ENCODE data around the gene IL22. TPM values are rescaled to one million over a fixed set of nuclear protein-coding genes. Genes with fewer than 3 reads are reported as not detected.

The IL22 gene
- total and polyA plus RNA-seq, 2 of the 8 experiments (the other 6 are each of a cell fraction or from before 2014, with no cell fraction given) = not detected

- TF ChIP-seq SAP30 (IDR thresholded peaks at IDR 0.05; ENCODE audit: insufficient read depth, insufficient replicate concordance, low read length) (no peak), SP2 (IDR thresholded peaks at IDR 0.05; ENCODE audit: low read length) (no peak), PHF8 (conservative IDR thresholded peaks at IDR 0.05; ENCODE audit: low read depth, low read length) (no peak), SIX5 (IDR thresholded peaks at IDR 0.05; ENCODE audit: low read depth, low read length) (no peak), JUND (IDR thresholded peaks at IDR 0.05; ENCODE audit: low read length) (no peak), ATF3 (IDR thresholded peaks at IDR 0.05; ENCODE audit: insufficient read depth, low read depth, low read length) (no peak), CHD1 (IDR thresholded peaks at IDR 0.05; ENCODE audit: low read depth, low read length) (no peak), RXRA (IDR thresholded peaks at IDR 0.05; ENCODE audit: insufficient read depth, low read depth, low read length) (no peak), CBX5 (IDR thresholded peaks at IDR 0.05; ENCODE audit: low read depth, low read length) (no peak), TAF1 (IDR thresholded peaks at IDR 0.05; ENCODE audit: low read depth, low read length) (no peak), BACH1 (IDR thresholded peaks at IDR 0.05; ENCODE audit: low read length) (no peak)
Observed at GRCh38 chr12:68292151-68292943, 38.9 kb upstream of the IL22 start (continued).
